ENCODE measurements around the gene RPS27L. TPM values are rescaled to one million over a fixed set of nuclear protein-coding genes. Genes with fewer than 3 reads are reported as not detected.

Gene RPS27L
- total RNA-seq, 2 experiments from 2014 or later, result 117 to 143 TPM

Other genes starting within 250 kb of the RPS27L start
- gene TPM1, start 114.7 kb downstream of the RPS27L start, total RNA-seq, result 1 to 10 TPM; 7.6 to 8.9 TPM
- gene LACTB, start 35.6 kb downstream of the RPS27L start, total RNA-seq, result 10 to 100 TPM; 10.9 to 14.9 TPM
- 100 to 1,000 TPM; 147 to 260 TPM for gene RAB8B, start 32.1 kb upstream of the RPS27L start, total RNA-seq
- gene APH1B, start 120.1 kb upstream of the RPS27L start, total RNA-seq, result 1 to 10 TPM; 6.5 to 7.8 TPM
- under 1 TPM; 0.32 to 0.46 TPM for gene CA12, start 224.4 kb upstream of the RPS27L start, total RNA-seq

Measured in activated CD4-positive, alpha-beta T cell treated with anti-CD3 and anti-CD28 coated beads for 36 hours (primary cell).